NAMALWA (cell line): Measurements from ENCODE around the gene PTGFR.

Source experiments
- DNase-seq: peaks from one replicate; pipeline ENCODE4 v3.0.0-alpha.2; 2015; ENCODE audit warnings: low spot score

The PTGFR gene

GRCh38 chr1:78520216-78520615 is 29.4 kb downstream of the PTGFR start:
- DNase-seq: no peak

- DNase-seq: no peak
These were observed 30.1 kb downstream of the PTGFR start for GRCh38 chr1:78520843-78521242.

- no peak for DNase-seq
These were observed 31.4 kb downstream of the PTGFR start for GRCh38 chr1:78522136-78522535.

GRCh38 chr1:78526496-78526895 is 35.7 kb downstream of the PTGFR start:
- no peak for DNase-seq

- DNase-seq: no peak
These were observed 36.9 kb downstream of the PTGFR start for GRCh38 chr1:78527706-78528105.

- no peak for DNase-seq
These were observed 42.8 kb downstream of the PTGFR start for GRCh38 chr1:78533527-78533926.

GRCh38 chr1:78535286-78535685 is 44.5 kb downstream of the PTGFR start:
- no peak for DNase-seq

GRCh38 chr1:78536427-78536826 is 45.7 kb downstream of the PTGFR start:
- no peak for DNase-seq

- no peak for DNase-seq
These were observed 49.3 kb downstream of the PTGFR start for GRCh38 chr1:78540048-78540447.

GRCh38 chr1:78541479-78541878 is 50.7 kb downstream of the PTGFR start:
- no peak for DNase-seq

- DNase-seq: no peak
These were observed 53.3 kb downstream of the PTGFR start for GRCh38 chr1:78543941-78544643.

GRCh38 chr1:78547081-78547480 is 56.3 kb downstream of the PTGFR start:
- no peak for DNase-seq

- DNase-seq: no peak
These were observed 58.6 kb downstream of the PTGFR start for GRCh38 chr1:78549331-78549730.

GRCh38 chr1:78549891-78550290 is 59.1 kb downstream of the PTGFR start:
- no peak for DNase-seq

GRCh38 chr1:78553859-78554258 is 63.1 kb downstream of the PTGFR start:
- DNase-seq: peak; percentile 67

GRCh38 chr1:78554840-78555239 is 64.1 kb downstream of the PTGFR start:
- no peak for DNase-seq

GRCh38 chr1:78559680-78560079 is 68.9 kb downstream of the PTGFR start:
- no peak for DNase-seq

- no peak for DNase-seq
These were observed 70.0 kb downstream of the PTGFR start for GRCh38 chr1:78560811-78561210.

- no peak for DNase-seq
These were observed 71.1 kb downstream of the PTGFR start for GRCh38 chr1:78561856-78562255.

GRCh38 chr1:78565393-78565792 is 74.6 kb downstream of the PTGFR start:
- DNase-seq: no peak

- DNase-seq: peak; percentile 23
These were observed 79.8 kb downstream of the PTGFR start for GRCh38 chr1:78570539-78570938.

- no peak for DNase-seq
These were observed 86.7 kb downstream of the PTGFR start for GRCh38 chr1:78577257-78578100.

- DNase-seq: no peak
These were observed 95.8 kb downstream of the PTGFR start for GRCh38 chr1:78586572-78586971.

- no peak for DNase-seq
These were observed 96.4 kb downstream of the PTGFR start for GRCh38 chr1:78587211-78587610.
